DND-41 (cell line): ENCODE data around the gene CCN6.

Source experiments
- ATAC-seq: fragments of 200-7000 bp; cut with Tn5 transposase; 3 replicates; pipeline ENCODE4 v1.9.1; 2021; ENCODE audit warnings: low read depth; ENCODE audit not compliant: insufficient read depth
- DNase-seq: peaks from one replicate; pipeline ENCODE4 v3.0.0-alpha.2; 2020
- H2AFZ ChIP-seq: 2 replicates; pipeline ENCODE4 v1.6.0; 2012; ENCODE audit warnings: low read depth, low read length
- H3K27ac ChIP-seq: 2 replicates; pipeline ENCODE4 v1.5.1; 2012; ENCODE audit warnings: low read length, inconsistent platforms
- H3K27me3 ChIP-seq: fragments of 200-600 bp; sonication (generic); 2 replicates; pipeline ENCODE4 v1.6.0; 2012; ENCODE audit warnings: low read length, mild to moderate bottlenecking, inconsistent platforms; ENCODE audit not compliant: insufficient read depth, poor library complexity
- H3K36me3 ChIP-seq: 2 replicates; pipeline ENCODE4 v1.5.1; 2012; ENCODE audit warnings: low read length, inconsistent platforms; ENCODE audit not compliant: insufficient read depth
- H3K4me1 ChIP-seq: 2 replicates; pipeline ENCODE4 v1.5.1; 2012; ENCODE audit warnings: mild to moderate bottlenecking, low read length; ENCODE audit not compliant: insufficient read depth
- H3K4me2 ChIP-seq: 2 replicates; pipeline ENCODE4 v1.6.0; 2012; ENCODE audit warnings: mild to moderate bottlenecking, moderate library complexity, low read length, inconsistent platforms; ENCODE audit not compliant: insufficient read depth
- H3K4me3 ChIP-seq, 2 experiments: fragments of 200-600 bp in 1 of 2; shearing (Covaris generic) in 1 of 2; 2 replicates each; pipeline ENCODE4 v1.5.1; 2012 to 2016; ENCODE audit warnings: inconsistent platforms in 2 of 2, low read length in 2 of 2, mild to moderate bottlenecking in 2 of 2, low read depth in 1 of 2, moderate library complexity in 1 of 2
- H3K79me2 ChIP-seq: 2 replicates; pipeline ENCODE4 v1.6.0; 2012; ENCODE audit warnings: low read length, inconsistent platforms; ENCODE audit not compliant: insufficient read depth
- H3K9ac ChIP-seq: 2 replicates; pipeline ENCODE4 v1.6.0; 2012; ENCODE audit warnings: low read depth, mild to moderate bottlenecking, inconsistent platforms, low read length, moderate library complexity
- H3K9me3 ChIP-seq: 2 replicates; pipeline ENCODE4 v1.5.1; 2012; ENCODE audit warnings: low read length, moderate library complexity, mild to moderate bottlenecking, inconsistent platforms; ENCODE audit not compliant: insufficient read depth, severe bottlenecking
- H4K20me1 ChIP-seq: 2 replicates; pipeline ENCODE4 v1.6.0; 2012; ENCODE audit warnings: low read length; ENCODE audit not compliant: insufficient read depth
- CTCF ChIP-seq: IDR thresholded peaks from 2 replicates; pipeline ENCODE4 v1.5.1; 2012; ENCODE audit warnings: borderline replicate concordance, low read length, moderate library complexity, mild to moderate bottlenecking; ENCODE audit not compliant: poor library complexity, severe bottlenecking; ENCODE audit errors: extremely low read depth
- EZH2 ChIP-seq: IDR thresholded peaks from 3 replicates; pipeline ENCODE4 v1.6.1; 2012; ENCODE audit warnings: borderline replicate concordance, low read depth, mild to moderate bottlenecking, moderate library complexity, low read length, inconsistent platforms; ENCODE audit not compliant: severe bottlenecking

The CCN6 gene

GRCh38 chr6:112085286-112086065 lies 31.6 kb downstream of the CCN6 start:
- TF ChIP-seq EZH2 = no peak
- TF ChIP-seq CTCF = no peak
- peaks cover 28% of the 10 kb centered on the region for H3K36me3 ChIP-seq
- ATAC-seq (no peak), DNase-seq (no peak)
- H3K27ac ChIP-seq = no peak overlapping the region
- H4K20me1 ChIP-seq = no peaks in the 10 kb centered on the region
- peaks cover 6% of the 10 kb centered on the region for H3K79me2 ChIP-seq
- H3K9me3 ChIP-seq = no peaks in the 10 kb centered on the region
- H2AFZ ChIP-seq = no peak overlapping the region
- H3K27me3 ChIP-seq = no peaks in the 10 kb centered on the region
- H3K9ac ChIP-seq = no peak overlapping the region
- peak overlapping the region; percentile 74; the same call in 1 of the 2 replicates for H3K4me2 ChIP-seq
- no peak overlapping the region; a peak in 1 of 4 replicates for H3K4me3 ChIP-seq
- peaks cover 32% of the 10 kb centered on the region for H3K4me1 ChIP-seq

- ATAC-seq = peak; percentile 34
- Histone ChIP-seq H3K4me3 (peak overlapping the region; percentile 75 to 81), H3K27ac (peak overlapping the region; percentile 72), H3K9me3 (no peaks in the 10 kb centered on the region), H2AFZ (peak overlapping the region; percentile 87), H3K4me2 (peak overlapping the region; percentile 74), H3K4me1 (peaks cover 32% of the 10 kb centered on the region), H3K36me3 (peaks cover 21% of the 10 kb centered on the region), H3K27me3 (no peaks in the 10 kb centered on the region), H3K79me2 (peaks cover 6% of the 10 kb centered on the region), H4K20me1 (no peaks in the 10 kb centered on the region), H3K9ac (peak overlapping the region; percentile 73)
- DNase-seq = no peak
- TF ChIP-seq EZH2 = no peak
- peak; percentile 39 for TF ChIP-seq CTCF
Measured at GRCh38 chr6:112086744-112087135, 32.8 kb downstream of the CCN6 start.

- Histone ChIP-seq H3K79me2 (peaks cover 6% of the 10 kb centered on the region), H3K4me2 (peak within 1 kb of the TSS; percentile 74), H3K4me1 (peaks cover 32% of the 10 kb centered on the region), H3K9ac (peak within 1 kb of the TSS; percentile 73), H3K36me3 (peaks cover 21% of the 10 kb centered on the region), H4K20me1 (no peaks in the 10 kb centered on the region), H2AFZ (peak within 1 kb of the TSS; percentile 87), H3K9me3 (no peaks in the 10 kb centered on the region), H3K27ac (peak within 1 kb of the TSS; percentile 72), H3K4me3 (peak within 1 kb of the TSS; percentile 75 to 81), H3K27me3 (no peaks in the 10 kb centered on the region)
- DNase-seq = peak; percentile 93
- TF ChIP-seq CTCF (peak; percentile 31), EZH2 (no peak)
- peak; percentile 92 for ATAC-seq
Measured at GRCh38 chr6:112087136-112087911, 33.4 kb downstream of the CCN6 start, which contains the start of the genes FAM229B and TUBE1. FAM229B (plus strand) TSS chr6:112087591; CDS start chr6:112099284, 11,693 bp downstream. TUBE1 (minus strand) TSS chr6:112087482; CDS start chr6:112087434, 48 bp downstream.
